ENCODE results near the gene USP31. TPM values are rescaled to one million over a fixed set of nuclear protein-coding genes. Genes with fewer than 3 reads are reported as not detected.
A peak's percentile ranks its signal among the peaks of the same experiment; 100 is the strongest.

USP31 gene
- total and polyA plus RNA-seq, 2 of the 13 experiments (the other 11 are each of a cell fraction or from before 2014, with no cell fraction given) = 22.5 to 23.3 TPM

DNA sequence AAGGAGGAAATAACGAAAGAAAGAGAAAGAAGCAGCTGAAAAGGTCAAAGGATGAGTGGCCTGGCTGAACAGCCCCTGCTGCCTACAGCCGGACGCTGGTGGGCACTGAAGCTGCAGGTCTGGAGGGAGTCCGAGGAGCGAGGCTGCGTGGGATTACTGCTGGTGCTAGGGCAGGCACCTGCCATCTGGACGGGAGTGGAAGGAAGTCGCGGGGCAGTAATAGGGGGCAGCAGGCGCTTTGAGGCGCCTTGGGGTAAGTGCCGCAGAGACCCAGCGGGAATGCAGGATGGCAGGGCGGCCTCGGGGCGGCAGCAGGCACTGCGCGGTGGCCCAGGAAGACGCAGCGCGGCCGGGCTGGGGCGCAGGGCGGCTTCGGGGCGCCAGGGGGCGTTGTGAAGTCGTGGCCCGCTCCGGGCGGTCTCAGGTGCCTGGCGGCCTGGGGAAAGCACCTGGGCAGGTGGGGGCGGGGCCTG, 33.0 kb upstream of the USP31 start (continued):
- TF ChIP-seq ZNF468 (CRISPR knock-in tag; IDR thresholded peaks at IDR 0.05) (no peak), CHCHD3 (CRISPR knock-in tag; IDR thresholded peaks at IDR 0.05) (0 out of 2 replicates have a peak, but pooled peaks have one; percentile 6), HOXA5 (CRISPR knock-in tag; IDR thresholded peaks at IDR 0.05) (no peak), ZNF792 (CRISPR knock-in tag; IDR thresholded peaks at IDR 0.05) (0 out of 2 replicates have a peak, but pooled peaks have one; percentile 65), E2F2 (CRISPR knock-in tag; IDR thresholded peaks at IDR 0.05; ENCODE audit: borderline replicate concordance) (peak; percentile 60; the same call in 1 of the 2 replicates), MIXL1 (CRISPR knock-in tag; IDR thresholded peaks at IDR 0.05) (peak; percentile 82), SP4 (CRISPR knock-in tag; IDR thresholded peaks at IDR 0.05) (peak; percentile 79; the same call in 1 of the 2 replicates), GABPB1 (CRISPR knock-in tag; IDR thresholded peaks at IDR 0.05) (peak; percentile 74), ZFP82 (CRISPR knock-in tag; IDR thresholded peaks at IDR 0.05; ENCODE audit: borderline replicate concordance) (peak; percentile 68; the same call in 1 of the 2 replicates), MZF1 (CRISPR knock-in tag; IDR thresholded peaks at IDR 0.05; ENCODE audit: borderline replicate concordance) (no peak), ZNF670 (CRISPR knock-in tag; IDR thresholded peaks at IDR 0.05; ENCODE audit: borderline replicate concordance) (no peak; the same call in 1 of the 2 replicates), MIER3 (CRISPR knock-in tag; IDR thresholded peaks at IDR 0.05; ENCODE audit: borderline replicate concordance) (0 out of 2 replicates have a peak, but pooled peaks have one; percentile 19), FOXK1 (CRISPR knock-in tag; IDR thresholded peaks at IDR 0.05; ENCODE audit: borderline replicate concordance, low read depth) (peak; percentile 29; the same call in 1 of the 2 replicates), ZNF83 (CRISPR knock-in tag; IDR thresholded peaks at IDR 0.05; ENCODE audit: borderline replicate concordance) (peak; percentile 31; the same call in 1 of the 2 replicates), MYC (CRISPR knock-in tag; IDR thresholded peaks at IDR 0.05; ENCODE audit: borderline replicate concordance) (peak; percentile 44), ZNF549 (CRISPR knock-in tag; IDR thresholded peaks at IDR 0.05) (no peak), ZC3H13 (CRISPR knock-in tag; IDR thresholded peaks at IDR 0.05) (peak; percentile 56; the same call in 1 of the 2 replicates), FOSL1 (CRISPR knock-in tag; IDR thresholded peaks at IDR 0.05; ENCODE audit: borderline replicate concordance) (no peak)
- TF ChIP-seq, protein P1, sequence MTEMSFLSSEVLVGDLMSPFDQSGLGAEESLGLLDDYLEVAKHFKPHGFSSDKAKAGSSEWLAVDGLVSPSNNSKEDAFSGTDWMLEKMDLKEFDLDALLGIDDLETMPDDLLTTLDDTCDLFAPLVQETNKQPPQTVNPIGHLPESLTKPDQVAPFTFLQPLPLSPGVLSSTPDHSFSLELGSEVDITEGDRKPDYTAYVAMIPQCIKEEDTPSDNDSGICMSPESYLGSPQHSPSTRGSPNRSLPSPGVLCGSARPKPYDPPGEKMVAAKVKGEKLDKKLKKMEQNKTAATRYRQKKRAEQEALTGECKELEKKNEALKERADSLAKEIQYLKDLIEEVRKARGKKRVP (CRISPR knock-in tag; IDR thresholded peaks at IDR 0.05) = peak in 1 of 2 experiments; percentile 55; a peak in 1 of 4 replicates
- TF ChIP-seq, protein P2, sequence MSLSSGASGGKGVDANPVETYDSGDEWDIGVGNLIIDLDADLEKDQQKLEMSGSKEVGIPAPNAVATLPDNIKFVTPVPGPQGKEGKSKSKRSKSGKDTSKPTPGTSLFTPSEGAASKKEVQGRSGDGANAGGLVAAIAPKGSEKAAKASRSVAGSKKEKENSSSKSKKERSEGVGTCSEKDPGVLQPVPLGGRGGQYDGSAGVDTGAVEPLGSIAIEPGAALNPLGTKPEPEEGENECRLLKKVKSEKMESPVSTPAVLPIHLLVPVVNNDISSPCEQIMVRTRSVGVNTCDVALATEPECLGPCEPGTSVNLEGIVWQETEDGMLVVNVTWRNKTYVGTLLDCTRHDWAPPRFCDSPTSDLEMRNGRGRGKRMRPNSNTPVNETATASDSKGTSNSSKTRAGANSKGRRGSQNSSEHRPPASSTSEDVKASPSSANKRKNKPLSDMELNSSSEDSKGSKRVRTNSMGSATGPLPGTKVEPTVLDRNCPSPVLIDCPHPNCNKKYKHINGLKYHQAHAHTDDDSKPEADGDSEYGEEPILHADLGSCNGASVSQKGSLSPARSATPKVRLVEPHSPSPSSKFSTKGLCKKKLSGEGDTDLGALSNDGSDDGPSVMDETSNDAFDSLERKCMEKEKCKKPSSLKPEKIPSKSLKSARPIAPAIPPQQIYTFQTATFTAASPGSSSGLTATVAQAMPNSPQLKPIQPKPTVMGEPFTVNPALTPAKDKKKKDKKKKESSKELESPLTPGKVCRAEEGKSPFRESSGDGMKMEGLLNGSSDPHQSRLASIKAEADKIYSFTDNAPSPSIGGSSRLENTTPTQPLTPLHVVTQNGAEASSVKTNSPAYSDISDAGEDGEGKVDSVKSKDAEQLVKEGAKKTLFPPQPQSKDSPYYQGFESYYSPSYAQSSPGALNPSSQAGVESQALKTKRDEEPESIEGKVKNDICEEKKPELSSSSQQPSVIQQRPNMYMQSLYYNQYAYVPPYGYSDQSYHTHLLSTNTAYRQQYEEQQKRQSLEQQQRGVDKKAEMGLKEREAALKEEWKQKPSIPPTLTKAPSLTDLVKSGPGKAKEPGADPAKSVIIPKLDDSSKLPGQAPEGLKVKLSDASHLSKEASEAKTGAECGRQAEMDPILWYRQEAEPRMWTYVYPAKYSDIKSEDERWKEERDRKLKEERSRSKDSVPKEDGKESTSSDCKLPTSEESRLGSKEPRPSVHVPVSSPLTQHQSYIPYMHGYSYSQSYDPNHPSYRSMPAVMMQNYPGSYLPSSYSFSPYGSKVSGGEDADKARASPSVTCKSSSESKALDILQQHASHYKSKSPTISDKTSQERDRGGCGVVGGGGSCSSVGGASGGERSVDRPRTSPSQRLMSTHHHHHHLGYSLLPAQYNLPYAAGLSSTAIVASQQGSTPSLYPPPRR (CRISPR knock-in tag; IDR thresholded peaks at IDR 0.05; ENCODE audit: borderline replicate concordance) = peak; percentile 63; the same call in 1 of the 2 replicates
- TF ChIP-seq, protein P3, sequence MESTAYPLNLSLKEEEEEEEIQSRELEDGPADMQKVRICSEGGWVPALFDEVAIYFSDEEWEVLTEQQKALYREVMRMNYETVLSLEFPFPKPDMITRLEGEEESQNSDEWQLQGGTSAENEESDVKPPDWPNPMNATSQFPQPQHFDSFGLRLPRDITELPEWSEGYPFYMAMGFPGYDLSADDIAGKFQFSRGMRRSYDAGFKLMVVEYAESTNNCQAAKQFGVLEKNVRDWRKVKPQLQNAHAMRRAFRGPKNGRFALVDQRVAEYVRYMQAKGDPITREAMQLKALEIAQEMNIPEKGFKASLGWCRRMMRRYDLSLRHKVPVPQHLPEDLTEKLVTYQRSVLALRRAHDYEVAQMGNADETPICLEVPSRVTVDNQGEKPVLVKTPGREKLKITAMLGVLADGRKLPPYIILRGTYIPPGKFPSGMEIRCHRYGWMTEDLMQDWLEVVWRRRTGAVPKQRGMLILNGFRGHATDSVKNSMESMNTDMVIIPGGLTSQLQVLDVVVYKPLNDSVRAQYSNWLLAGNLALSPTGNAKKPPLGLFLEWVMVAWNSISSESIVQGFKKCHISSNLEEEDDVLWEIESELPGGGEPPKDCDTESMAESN (CRISPR knock-in tag; conservative IDR thresholded peaks at IDR 0.05) = peak; percentile 51; the same call in 1 of the 2 replicates

Measured in HepG2 (cell line).